NCI-H187 treated with DMSO at 0.1 percent for 48 hours (cell line): ENCODE results near the gene AGBL4.
A peak's percentile ranks its signal among the peaks of the same experiment; 100 is the strongest.

Source experiments
- DNase-seq: peaks from one replicate; lab custom pipeline; 2025; lab: John Stamatoyannopoulos, UW

AGBL4 gene

DNA sequence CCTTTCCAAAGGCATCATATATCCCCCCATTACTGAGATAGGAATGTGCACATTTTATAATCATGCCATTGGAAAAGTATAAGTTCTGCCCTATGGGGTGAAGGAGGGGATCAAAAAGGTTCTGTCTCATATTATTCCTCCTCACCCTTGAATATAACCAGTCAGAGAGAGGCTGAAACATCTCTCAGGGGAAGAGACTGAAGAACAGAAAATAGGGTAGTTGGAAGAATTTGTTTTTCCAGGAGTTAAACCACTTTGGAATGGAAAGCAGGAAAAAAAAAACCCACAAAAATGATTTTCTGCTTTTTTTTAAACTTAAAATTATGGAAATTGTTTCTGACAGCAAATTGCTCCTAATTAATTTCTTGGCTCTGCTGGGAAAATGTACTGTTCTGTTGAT, 1194.3 kb downstream of the AGBL4 start:
- DNase-seq, result no peak

DNA sequence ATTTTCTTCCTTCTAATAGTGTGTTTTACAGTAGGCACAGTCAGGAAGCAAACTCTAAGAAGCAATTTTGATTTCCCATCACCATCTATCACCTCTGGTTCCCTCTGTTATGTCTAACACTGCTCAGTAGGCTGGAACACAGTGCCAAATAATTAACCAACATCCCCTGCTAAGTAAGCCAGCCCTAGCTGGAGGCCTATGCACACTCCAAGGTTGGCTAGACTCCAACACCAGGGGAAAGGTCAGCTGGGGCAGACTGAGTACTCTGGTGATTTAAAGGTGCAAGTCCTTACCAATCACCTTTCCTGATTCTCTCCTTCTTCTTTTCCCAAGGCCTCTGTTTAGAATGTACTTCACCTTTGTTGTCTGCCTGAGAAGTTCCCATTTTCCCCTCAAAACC, 1200.6 kb downstream of the AGBL4 start:
- no peak for DNase-seq

DNA sequence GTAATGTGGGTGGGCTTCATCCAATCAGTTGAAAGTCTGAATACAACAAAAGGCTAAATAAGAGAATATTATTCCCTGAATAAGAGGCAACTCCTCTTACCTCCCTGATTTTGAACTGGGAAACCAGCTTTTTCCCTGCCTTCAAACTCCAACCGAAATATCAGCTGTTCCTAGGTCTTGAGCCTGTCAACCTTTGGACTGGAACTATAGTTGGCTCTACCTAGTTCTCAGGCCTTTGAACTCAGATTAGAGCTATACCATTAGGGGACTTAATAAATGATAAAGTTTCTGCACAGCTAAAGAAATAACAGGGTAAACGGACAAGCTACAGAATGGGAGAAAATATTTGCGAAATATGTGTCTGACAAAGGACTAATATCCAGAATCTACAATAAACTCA, 1203.3 kb downstream of the AGBL4 start:
- DNase-seq, result no peak

DNA sequence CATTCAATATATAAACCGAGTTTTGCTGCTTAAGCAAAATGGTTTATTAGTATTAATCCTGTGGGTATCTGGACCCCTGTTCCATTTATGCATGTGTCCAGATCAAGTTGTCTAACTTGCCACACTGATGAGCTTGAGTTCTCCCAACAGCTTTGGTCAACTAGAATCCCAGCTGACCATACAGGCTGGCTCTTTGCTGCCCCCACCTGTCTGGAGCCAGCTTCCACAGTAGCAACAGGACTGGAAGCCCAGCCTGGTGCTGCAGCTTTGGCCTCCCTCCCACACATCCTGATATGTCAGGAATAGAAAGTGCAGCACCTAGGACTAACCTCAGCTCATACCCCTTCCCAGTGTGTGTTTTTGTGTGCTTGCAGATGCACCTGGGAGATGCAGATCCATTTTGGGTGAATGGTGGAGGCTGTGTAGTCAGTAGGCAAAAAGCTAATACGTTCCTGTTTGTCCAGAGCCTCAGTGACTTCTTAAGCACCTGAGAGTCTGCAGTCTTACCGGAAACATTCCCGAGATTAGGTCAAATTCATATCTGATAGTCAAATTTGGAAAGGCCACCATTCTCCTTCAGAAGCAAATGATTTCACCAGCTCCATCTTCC, 1206.1 kb downstream of the AGBL4 start:
- DNase-seq, result no peak

DNA sequence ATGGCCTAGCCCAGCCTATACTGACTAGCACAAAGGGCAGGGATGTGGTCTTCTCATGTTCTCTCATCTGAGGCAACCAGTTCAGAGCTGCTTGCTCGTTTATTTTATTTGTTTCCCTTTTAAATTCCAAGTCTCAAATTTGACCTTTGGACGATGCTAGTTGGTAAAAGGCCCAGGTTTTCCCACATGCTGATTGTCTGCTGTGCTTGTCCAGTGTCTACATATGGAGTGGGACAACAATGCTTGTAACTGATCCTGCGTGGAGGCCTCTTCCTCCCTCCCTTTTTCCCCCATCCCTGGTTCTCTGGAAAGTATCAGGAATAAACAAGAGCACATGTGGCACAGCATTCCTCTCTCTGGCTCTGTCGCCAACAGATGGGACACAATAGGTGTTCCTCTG, 1213.0 kb downstream of the AGBL4 start:
- no peak for DNase-seq

DNA sequence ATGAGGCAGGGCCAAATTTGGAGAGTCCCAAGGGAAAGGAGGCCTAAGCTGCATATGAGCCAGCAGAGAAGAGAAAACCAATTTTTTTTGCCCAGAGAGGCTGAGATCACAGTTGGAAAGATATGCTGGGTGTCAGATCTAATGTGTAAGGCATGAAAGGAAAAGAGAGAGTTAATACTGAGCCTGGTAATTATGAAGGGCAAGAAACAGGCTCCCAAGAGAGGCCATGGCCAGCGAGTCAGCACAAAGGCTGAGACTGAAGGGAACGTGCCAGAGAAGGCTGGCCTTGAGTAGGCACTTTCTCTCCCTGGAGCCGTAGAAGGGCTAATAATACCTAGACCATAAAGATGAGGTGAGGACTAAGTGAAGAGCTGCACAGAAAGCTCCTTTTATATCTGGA, 1215.3 kb downstream of the AGBL4 start:
- no peak for DNase-seq

DNA sequence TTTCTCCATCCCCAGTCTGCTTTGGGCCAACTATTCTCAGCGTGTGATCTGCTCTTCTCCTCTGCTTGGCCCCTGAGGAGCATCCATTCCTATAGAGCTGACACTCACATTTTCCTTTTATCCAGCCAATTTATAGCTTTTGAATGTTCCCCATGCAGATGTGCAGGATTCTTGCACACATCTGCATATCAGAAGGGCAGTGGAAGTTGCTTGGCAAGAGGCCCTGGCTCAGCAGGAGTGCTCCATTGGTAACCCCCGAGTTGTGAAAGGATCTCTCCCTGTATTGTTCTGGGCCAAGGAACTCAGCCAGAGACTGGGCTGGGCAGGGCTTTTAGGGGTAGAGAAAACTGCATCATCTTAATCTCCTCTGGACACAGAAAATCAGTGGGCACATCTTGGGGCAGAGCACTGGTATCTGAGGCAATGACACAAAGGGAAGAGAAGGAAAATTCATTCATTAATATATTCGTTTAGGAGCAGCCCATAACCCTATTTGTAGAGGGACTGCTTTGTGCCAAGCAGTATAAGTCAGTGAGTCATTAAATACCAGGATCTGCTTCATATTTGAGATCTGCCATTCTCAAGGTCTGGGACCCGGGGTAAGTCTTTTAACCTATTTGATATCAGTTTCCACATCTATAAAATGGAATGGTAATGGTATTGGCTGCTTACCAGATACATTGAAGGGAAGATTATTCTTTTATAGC, 1216.0 kb downstream of the AGBL4 start:
- DNase-seq, result no peak

DNA sequence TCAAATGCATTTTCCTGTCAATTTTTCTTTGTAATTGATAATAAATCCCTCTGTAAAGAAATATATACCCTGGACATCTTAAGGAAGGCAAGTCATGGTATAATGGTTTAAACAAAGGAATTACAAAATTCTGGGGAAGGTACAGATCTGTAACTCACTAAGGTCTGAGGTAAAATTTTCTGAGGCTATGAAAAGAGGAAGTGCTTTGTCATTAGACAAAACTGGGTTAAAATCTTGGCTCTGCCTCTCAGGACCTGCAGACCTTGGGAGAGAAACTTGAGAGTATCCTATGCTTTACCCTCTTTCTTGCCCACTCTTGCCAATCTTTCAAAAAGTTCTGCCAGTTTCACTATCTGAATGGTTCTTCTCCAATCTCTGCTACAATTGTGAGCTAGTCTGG, 1220.3 kb downstream of the AGBL4 start:
- DNase-seq, result no peak

DNA sequence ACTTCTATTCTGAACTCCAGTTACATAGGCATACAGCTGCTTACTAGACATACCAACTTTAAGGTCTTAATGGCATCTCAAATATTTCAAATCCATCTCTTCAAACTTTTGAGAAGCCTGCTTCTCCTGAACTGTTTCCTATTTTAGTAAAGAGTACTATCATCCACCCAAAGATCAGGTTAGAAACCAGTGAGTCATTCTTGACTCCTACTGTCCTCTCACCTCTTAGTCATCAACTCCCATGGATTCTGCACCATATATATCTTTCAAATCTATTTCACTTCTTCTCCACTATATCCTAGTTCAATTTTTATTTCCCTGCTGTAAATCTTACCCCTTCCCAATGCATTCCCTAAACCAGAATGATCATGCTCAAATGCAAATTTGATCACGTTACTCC, 1228.9 kb downstream of the AGBL4 start:
- no peak for DNase-seq

DNA sequence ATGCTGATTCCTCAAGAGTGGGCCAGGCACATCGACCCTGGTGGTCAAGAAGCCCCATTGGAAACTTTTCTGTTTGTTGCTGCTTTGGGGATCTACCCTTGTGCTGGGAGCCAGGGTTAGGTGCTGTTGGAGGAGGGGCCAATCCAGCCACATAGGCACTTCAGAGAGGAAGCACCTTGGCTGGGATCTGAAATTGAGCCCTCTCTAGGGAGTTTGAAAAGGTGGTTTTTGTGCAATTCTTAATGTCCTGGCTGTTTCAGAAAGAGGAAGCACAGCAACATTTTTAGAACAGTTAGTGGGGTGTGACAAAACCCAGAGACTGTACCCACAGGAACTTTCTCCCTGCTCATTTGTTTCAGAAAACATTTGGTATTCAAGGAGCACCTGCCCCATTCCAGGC, 1229.9 kb downstream of the AGBL4 start:
- no peak for DNase-seq

DNA sequence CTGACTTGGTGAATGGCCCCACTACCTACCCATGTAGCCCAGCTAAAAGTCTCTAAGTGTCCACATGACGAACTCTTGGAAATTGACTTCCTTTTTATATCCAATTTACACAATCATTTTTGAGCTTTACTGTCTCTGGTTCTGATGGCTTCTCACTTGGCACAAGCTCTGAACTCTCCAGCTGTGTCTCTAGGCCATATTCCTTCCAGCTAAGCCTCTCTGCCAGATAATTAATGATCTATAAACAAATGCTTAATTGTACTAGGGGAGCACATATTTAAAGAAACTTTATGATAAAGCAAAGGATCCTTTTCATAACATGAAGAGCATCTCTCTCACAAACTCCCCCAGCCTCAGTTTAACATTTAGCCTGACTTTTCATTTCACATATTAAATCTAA, 1230.8 kb downstream of the AGBL4 start:
- no peak for DNase-seq

DNA sequence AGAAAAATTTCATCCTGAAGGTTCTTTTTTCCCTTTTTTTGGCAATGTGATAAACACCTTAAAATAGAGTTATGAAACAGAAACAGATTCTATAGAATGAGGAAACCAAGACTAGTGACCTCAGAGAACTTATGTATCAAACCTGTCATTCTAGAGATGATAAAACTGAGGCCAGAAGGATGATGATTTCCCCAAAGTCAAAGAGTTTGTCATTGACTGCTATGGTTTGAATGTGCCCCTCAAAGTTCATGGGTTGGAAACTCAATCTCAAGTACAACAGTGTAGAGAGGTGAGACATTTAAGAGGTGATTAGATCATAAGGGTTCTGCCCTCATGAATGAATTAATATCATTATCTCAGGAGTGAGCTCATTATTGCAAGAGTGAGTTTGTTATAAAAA, 1233.4 kb downstream of the AGBL4 start:
- no peak for DNase-seq

DNA sequence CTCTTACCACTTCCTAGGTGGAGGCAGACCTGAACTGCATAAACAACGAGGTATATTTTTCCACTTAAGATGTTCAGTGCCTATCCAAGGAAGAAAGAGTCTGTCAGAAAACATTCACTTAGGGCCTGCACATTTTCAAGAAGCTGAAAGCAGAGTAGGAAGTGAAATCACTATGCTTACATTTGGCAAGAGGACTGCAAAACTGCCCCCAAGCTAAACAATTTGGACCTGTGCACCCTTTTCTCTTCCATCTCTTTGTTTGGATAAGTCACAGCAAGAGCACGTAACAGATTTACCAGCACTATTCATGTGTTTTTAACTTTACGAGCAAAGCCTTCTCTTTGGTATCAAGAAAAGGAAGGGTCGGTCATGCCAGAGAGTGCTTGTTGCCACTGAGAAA, 1233.9 kb downstream of the AGBL4 start:
- DNase-seq, result no peak

DNA sequence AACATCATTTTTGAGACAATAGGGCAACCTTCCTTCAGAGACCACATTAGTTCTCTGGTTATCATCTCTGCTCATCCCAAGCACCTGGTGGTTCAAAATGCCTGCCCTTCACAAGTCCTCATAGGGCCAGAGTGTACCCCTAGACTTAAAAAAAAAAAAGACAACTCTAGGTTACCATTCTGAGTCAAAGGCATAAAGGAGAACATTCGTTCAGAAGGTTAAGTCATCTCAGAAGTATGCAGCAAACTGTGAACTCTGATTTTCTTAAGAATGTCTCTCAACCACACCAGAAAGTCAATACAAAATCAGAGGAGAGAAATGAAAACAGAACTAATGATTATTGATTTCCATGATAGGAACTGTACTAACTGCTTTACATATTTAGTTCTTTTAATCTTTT, 1237.9 kb downstream of the AGBL4 start:
- DNase-seq, result no peak

DNA sequence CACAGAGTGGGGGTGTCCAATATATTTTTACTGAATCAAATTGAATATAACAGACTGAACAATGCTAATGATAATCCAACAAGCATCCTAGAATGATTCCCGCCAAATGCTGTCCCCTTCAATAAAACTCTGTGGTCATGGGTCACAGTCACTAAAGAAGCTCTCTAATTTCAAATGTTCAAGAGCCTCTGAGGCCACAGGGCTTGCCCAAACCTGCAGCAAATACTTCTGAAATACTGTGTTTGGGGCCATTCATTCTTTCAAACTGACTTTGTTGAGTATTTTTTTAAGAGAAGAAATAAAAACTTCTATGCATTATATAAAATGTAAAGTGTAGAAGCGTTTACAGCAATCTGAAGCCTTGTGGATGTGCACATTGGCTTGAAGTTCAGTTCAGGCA, 1239.5 kb downstream of the AGBL4 start:
- no peak for DNase-seq

DNA sequence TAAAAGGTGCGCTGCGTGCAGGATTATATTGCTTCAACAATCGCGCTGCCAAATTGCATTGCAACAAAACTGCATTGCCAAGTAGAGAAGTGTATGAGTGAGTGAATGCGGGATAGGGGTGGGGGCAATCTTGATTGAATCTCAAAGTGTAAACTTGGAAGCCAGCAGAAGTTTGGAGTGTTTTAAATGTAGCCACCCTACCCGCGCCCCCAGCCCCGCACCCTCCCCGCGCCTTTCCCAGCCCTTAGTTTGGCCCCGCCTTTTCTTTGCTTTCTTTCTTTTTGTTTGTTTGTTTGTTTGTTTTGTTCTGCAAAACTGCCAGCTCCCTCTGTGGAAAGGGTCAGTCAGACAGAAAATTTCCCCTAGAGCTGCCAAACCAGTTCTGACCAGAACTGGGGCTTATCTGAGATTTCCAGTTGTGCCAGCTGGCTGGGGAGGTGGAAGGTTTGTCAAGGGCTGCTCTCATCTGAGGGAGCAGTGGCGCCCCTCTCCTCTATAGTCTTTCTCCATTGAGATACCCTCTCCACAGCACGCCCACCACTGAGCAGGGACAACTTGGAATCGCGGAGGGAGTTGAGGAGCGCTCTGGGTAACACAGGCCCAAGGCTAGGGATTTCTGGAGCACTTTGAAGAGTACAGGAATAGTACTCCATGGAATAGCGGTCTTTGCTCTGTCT, 1246.4 kb downstream of the AGBL4 start:
- no peak for DNase-seq

DNA sequence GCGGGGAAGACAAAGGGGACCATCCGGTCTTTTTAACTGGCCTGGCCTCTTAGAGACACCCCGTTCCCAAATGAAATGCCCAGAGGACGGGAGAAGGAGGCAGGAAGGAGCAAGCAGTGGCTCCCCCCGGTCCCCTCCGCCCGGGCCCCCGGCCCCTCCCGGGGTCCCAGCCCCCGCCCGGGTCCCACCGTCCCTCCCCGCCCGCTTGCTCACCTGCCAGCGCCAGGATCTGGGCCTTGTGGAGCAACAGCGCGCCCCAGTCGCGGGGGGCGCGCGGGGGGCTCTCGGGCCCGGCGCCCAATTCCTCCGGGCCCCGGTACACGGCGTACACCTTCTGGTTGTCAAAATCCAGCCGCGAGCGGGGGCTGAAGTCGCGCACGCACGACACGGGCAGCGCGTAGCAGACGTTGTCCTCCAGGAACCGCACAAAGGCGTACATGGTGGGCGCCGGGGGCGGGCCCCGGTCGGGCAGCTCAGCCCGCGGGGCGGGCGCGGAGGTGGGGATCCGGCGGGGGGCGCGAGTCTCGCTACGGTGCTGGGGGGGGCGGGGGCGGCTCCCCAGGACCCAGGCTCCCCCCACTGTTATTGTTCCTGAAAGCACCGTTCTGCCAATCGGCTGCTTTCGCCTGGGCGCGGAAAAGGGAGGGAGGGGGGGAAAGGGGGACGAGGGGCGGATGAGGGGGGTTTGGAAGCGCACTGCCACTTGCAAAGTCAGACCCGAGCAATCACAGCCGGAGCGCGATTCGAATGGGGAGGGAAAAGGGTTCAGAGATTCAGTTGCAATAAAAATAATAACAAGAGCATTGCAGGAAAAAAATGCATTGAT, 1247.1 kb downstream of the AGBL4 start, which contains the start of gene BEND5:
Gene BEND5 (minus strand): TSS at position 499 of the 826 bp plus-strand sequence. CDS start 60 bp downstream, at position 439.
- DNase-seq, result peak; percentile 12

DNA sequence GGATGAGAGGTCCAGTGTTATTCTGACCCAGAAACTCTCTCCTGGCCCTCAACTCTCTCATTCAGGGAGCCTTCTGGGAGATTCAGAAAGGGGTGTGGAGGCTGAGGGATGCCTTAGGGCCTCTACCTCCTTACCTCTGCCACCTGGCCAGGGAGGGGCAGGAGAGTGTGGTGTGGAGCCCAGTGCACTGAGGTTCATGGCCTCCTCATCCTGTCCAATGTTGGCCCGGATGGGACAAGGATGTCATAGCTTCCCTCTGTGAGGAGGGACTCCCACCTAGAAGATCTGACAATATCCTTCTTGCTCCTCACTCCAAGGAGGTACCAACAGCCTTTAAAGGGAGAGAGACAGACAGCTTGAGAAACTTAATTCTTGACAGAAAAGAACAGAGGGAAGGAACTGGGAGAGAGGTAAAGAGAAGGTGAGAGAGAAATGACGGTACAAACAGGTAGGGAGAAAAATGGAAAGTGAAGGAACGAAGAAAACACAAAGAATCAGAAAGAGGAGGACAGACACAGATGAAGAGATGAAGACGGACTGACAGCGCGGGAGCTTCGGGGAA, 1247.8 kb downstream of the AGBL4 start:
- DNase-seq, result no peak

DNA sequence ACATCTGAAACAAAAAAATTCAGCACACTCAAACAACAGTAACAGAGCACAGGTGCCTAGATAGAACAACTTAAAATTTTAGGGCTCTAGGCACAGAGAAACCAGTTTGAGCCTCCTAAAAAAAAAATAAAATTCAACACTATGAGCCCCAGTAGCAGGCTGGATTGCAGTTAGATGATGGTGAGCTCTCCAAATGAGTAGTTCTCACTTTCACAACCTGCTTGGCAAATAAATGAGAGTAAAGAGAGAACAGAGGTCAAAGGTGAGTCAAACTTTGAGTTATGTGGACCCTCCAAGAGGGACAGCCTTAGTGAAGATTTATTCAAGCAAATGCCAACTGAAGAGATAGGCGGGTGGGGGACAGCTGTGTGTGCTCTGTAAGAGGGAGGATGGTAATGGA, 1250.6 kb downstream of the AGBL4 start:
- DNase-seq, result no peak

DNA sequence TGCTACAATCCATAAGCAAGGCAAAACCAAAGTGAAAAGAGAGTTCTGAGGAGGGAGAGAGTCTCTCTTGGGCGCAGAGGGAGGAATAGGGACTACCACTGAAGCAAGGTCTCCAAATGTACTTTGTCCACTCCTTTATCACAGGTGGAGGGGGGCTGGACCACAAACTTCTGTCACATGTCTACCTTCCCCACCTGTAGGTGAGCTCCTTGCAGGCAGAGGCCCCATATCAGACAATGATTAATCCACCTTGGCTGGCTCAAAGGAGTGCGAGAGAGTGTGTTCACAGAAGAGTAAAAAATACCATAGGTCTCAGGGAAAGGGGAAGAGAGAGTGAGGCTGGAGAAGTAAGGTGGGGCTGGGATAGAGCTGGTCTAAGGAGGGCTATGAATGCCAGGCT, 1251.5 kb downstream of the AGBL4 start:
- no peak for DNase-seq

DNA sequence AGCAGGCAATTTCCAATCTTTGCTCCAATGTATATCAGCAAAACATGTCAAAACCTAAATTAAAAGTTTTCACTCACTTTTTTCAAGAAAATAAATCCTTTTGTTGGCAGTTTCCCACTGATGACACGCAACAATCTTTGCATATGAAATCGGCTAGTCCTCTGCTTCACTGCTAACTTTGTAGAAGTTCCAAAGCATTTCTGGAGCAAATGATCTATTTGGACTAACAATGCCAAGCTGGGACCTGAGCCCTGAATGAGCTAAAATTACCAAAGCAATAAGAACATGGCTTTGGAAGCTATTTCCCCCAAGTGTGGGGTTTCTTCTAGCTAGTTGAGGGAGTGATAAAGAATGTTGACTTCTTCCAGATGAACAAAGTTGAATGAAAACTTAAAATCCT, 1252.2 kb downstream of the AGBL4 start:
- no peak for DNase-seq

DNA sequence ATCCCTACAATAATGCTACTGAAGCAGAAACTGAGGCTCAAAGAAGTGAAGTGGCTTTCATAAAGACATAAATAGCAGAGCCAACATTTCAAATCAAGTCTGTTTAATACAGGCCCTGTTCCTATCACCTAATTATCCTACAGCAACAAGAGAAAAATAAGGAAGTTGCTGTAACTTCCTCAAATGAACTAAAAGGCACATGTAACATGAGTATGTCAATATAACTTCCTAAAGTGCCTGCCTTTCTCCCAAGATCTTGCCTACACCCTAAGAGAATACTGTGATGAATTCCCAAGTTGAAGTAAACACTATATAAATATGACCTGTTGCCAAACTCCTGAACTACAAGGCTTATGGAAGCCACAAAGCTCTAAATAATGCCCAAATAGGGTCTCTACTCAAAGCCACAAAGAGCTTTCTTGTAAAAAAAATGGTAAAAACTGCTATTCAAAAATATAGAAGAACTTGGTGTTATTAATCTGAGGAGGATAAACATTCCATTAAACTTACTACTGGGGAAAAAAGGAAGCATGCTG, 1255.7 kb downstream of the AGBL4 start:
- DNase-seq, result no peak
